Lower leg skin (tissue), 3 donors: ENCODE measurements around the gene FAM120A.

Experiments used
- POLR2A ChIP-seq, 2 donors: fragments of 450-650 bp; IDR thresholded peaks; one replicate each; pipeline ENCODE4 v1.6.1; 2016 to 2017; ENCODE audit warnings: antibody characterized with exemption in 2 of 2, mild to moderate bottlenecking in 1 of 2, moderate library complexity in 1 of 2
- TF ChIP-seq, protein P1 (sequence below), 3 donors: fragments of 450-650 bp; IDR thresholded peaks; one replicate each; pipeline ENCODE4 v1.5.1; 2016; ENCODE audit warnings: antibody characterized with exemption in 3 of 3, mild to moderate bottlenecking in 3 of 3, moderate library complexity in 2 of 3

DNA sequence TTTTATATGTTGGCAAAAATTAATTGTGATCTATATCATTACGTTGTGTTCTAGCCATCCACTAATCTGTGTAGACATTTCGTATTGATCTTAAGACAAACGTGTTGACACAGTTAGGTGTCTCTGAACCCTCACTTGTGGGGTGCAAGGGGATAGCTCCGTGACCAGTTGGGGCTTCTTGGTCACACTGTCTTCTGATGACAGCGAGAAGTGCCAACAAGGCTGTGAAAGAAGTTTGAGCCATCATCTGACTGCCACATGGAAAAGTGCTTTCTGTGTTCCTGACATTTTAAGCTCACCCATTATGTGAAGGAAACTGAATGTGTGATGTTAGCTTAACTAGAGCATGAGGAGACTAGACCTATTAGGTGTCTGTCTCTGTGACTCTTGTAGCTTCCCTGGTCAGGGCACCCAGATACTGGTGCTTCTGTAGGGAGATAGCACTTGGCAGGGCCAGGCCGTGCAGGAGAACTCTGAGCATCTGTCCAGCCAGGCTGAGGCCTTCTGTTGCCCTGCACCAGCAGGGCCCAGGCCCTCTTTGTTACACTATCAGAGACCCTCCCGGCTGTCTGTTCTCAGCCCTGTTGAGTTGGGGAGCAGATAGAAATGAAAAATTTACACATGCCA lies 72.1 kb downstream of the FAM120A start:
- TF ChIP-seq, protein P1, sequence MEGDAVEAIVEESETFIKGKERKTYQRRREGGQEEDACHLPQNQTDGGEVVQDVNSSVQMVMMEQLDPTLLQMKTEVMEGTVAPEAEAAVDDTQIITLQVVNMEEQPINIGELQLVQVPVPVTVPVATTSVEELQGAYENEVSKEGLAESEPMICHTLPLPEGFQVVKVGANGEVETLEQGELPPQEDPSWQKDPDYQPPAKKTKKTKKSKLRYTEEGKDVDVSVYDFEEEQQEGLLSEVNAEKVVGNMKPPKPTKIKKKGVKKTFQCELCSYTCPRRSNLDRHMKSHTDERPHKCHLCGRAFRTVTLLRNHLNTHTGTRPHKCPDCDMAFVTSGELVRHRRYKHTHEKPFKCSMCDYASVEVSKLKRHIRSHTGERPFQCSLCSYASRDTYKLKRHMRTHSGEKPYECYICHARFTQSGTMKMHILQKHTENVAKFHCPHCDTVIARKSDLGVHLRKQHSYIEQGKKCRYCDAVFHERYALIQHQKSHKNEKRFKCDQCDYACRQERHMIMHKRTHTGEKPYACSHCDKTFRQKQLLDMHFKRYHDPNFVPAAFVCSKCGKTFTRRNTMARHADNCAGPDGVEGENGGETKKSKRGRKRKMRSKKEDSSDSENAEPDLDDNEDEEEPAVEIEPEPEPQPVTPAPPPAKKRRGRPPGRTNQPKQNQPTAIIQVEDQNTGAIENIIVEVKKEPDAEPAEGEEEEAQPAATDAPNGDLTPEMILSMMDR (IDR thresholded peaks at IDR 0.05) = no peak
- no peak for TF ChIP-seq POLR2A (IDR thresholded peaks at IDR 0.05)
